ENCODE data around the gene WASHC2A. TPM values are rescaled to one million over a fixed set of nuclear protein-coding genes. Genes with fewer than 3 reads are reported as not detected.
A peak's percentile ranks its signal among the peaks of the same experiment; 100 is the strongest.

The WASHC2A gene
- total and polyA plus RNA-seq, 2 of the 4 experiments (the other 2 are of a cell fraction) = 22.6 to 29.4 TPM

DNA sequence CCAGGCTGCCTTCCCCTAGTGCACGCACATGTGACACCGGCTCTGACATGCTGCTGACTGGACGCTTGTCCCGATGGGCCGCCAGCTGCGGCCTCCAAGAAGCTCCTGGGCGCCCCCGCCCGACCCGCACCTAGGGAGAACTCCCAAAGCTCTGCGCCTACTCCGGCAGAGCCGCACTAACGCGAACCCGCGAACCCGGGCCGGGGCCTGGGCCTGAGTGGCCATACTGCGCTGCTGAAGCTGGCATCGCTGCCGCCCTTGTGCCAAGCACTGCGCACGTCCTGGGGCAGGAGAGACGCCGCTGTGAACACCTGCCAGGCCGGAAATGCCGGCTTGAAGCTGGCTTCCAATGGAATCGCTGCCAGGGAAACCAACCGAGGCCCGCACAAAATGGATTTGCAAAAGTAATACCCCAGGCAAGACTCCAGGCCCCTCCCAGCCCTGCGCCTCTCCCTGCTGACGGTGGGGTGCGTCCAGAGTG, 85.1 kb downstream of the WASHC2A start:
- Histone ChIP-seq H3K4me3 (ENCODE audit: insufficient read depth, low read depth, low read length) (no peak overlapping the region), H4K20me1 (ENCODE audit: insufficient read depth, low read length) (no peaks in the 10 kb centered on the region), H3K9me1 (ENCODE audit: insufficient read depth, low read length) (no peaks in the 10 kb centered on the region), H4K5ac (ENCODE audit: low read depth, low read length) (no peak overlapping the region), H2BK5ac (ENCODE audit: low read depth, low read length, poor library complexity, severe bottlenecking) (no peak overlapping the region), H3K9me3 (ENCODE audit: control insufficient read depth, insufficient read depth, low read length) (no peaks in the 10 kb centered on the region; the same call in 1 of the 2 replicates), H3K56ac (ENCODE audit: extremely low read depth, insufficient read depth, low read length) (no peak overlapping the region), H3K14ac (replicated peaks; ENCODE audit: low read depth, low read length) (no peak overlapping the region), H3K79me1 (ENCODE audit: low read depth in 1 of 2, low read length in 2 of 2) (no peaks in the 10 kb centered on the region), H3K4me1 (ENCODE audit: control insufficient read depth, insufficient read depth, low read length) (no peaks in the 10 kb centered on the region), H2AK9ac (replicated peaks; ENCODE audit: low read depth, low read length, poor library complexity) (no peak overlapping the region), H3K27ac (ENCODE audit: insufficient read depth, low read length) (no peak overlapping the region), H3K18ac (ENCODE audit: low read depth, low read length) (no peak overlapping the region), H3K23ac (ENCODE audit: low read depth, low read length) (no peak overlapping the region), H2AFZ (replicated peaks; ENCODE audit: low read length, poor library complexity) (peak overlapping the region; percentile 56), H3K4ac (ENCODE audit: low read depth, low read length) (no peak overlapping the region), H2BK20ac (ENCODE audit: low read depth, low read length) (no peak overlapping the region), H2AK5ac (ENCODE audit: low read depth, low read length) (no peak overlapping the region), H3K9ac (ENCODE audit: low read depth, low read length) (no peak overlapping the region), H4K8ac (ENCODE audit: low read depth in 2 of 2, low read length in 2 of 2) (no peak overlapping the region), H3K27me3 (ENCODE audit: control insufficient read depth, insufficient read depth, low read length) (peaks cover 13% of the 10 kb centered on the region), H2BK15ac (ENCODE audit: low read depth, low read length) (no peak overlapping the region), H4K91ac (ENCODE audit: insufficient read depth, low read depth, low read length) (no peak overlapping the region), H3K36me3 (ENCODE audit: control insufficient read depth, insufficient read depth, low read length) (no peaks in the 10 kb centered on the region), H3K4me2 (ENCODE audit: low read depth, low read length) (peak overlapping the region; percentile 35; the same call in 1 of the 2 replicates), H2BK120ac (ENCODE audit: low read depth, low read length) (no peak overlapping the region)
- no TSS peak for BruUV-seq (replicated peaks)
- in situ Hi-C loops (cut with MboI; ENCODE audit: low sequenced_read_pairs) = no loop called here
- DNase-seq = no peak
- 4% methylated on average over 23 of the region's 34 CpGs; no CpG with 5 or more reads in 1 of the 2 experiments for WGBS, 2 experiments (ENCODE audit: extremely low coverage in 2 of 2, insufficient read length in 1 of 2)
- CTCF ChIA-PET = no interaction called here
- dilution Hi-C loops (cut with HindIII; ENCODE audit: low sequenced_read_pairs, unreplicated experiment) = no loop called here
- POLR2A ChIA-PET (ENCODE audit: unreplicated experiment) = no interaction called here
- intact Hi-C loops (cut with micrococcal nuclease) = no loop called here
- peak; percentile 21; the same call in 1 of the 2 replicates for ATAC-seq (ENCODE audit: low read depth)
- TF ChIP-seq MAZ (IDR thresholded peaks at IDR 0.05; ENCODE audit: borderline replicate concordance, low read depth, low read length) = no peak
- no peak for TF ChIP-seq RAD21 (IDR thresholded peaks at IDR 0.05; ENCODE audit: low read length)
- TF ChIP-seq, protein P1, sequence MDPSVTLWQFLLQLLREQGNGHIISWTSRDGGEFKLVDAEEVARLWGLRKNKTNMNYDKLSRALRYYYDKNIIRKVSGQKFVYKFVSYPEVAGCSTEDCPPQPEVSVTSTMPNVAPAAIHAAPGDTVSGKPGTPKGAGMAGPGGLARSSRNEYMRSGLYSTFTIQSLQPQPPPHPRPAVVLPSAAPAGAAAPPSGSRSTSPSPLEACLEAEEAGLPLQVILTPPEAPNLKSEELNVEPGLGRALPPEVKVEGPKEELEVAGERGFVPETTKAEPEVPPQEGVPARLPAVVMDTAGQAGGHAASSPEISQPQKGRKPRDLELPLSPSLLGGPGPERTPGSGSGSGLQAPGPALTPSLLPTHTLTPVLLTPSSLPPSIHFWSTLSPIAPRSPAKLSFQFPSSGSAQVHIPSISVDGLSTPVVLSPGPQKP (IDR thresholded peaks at IDR 0.05; ENCODE audit: borderline replicate concordance, low read depth, low read length) = no peak
- no peak for TF ChIP-seq POLR2A (IDR thresholded peaks at IDR 0.05; ENCODE audit: low read depth, low read length)
- TF ChIP-seq SMC3 (IDR thresholded peaks at IDR 0.05; ENCODE audit: low read depth, low read length) = no peak
- no peak for TF ChIP-seq FOS (IDR thresholded peaks at IDR 0.05; ENCODE audit: low read depth, low read length)
- TF ChIP-seq MXI1 (IDR thresholded peaks at IDR 0.05; ENCODE audit: borderline replicate concordance, low read depth, low read length) = no peak
- no peak for TF ChIP-seq RCOR1 (IDR thresholded peaks at IDR 0.05; ENCODE audit: insufficient replicate concordance, low read length)
- TF ChIP-seq CEBPB (IDR thresholded peaks at IDR 0.05; ENCODE audit: low read depth, low read length) = no peak
- no peak for TF ChIP-seq MAFK (IDR thresholded peaks at IDR 0.05; ENCODE audit: low read depth, low read length)
- TF ChIP-seq BHLHE40 (IDR thresholded peaks at IDR 0.05; ENCODE audit: low read depth, low read length) = no peak
- no peak for TF ChIP-seq CHD1 (IDR thresholded peaks at IDR 0.05; ENCODE audit: low read depth, low read length)
- TF ChIP-seq, protein P2, sequence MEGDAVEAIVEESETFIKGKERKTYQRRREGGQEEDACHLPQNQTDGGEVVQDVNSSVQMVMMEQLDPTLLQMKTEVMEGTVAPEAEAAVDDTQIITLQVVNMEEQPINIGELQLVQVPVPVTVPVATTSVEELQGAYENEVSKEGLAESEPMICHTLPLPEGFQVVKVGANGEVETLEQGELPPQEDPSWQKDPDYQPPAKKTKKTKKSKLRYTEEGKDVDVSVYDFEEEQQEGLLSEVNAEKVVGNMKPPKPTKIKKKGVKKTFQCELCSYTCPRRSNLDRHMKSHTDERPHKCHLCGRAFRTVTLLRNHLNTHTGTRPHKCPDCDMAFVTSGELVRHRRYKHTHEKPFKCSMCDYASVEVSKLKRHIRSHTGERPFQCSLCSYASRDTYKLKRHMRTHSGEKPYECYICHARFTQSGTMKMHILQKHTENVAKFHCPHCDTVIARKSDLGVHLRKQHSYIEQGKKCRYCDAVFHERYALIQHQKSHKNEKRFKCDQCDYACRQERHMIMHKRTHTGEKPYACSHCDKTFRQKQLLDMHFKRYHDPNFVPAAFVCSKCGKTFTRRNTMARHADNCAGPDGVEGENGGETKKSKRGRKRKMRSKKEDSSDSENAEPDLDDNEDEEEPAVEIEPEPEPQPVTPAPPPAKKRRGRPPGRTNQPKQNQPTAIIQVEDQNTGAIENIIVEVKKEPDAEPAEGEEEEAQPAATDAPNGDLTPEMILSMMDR (conservative IDR thresholded peaks at IDR 0.05; ENCODE audit: low read depth, low read length) = no peak
- no peak for TF ChIP-seq RFX5 (IDR thresholded peaks at IDR 0.05; ENCODE audit: low read depth, low read length)
- TF ChIP-seq, protein P3, sequence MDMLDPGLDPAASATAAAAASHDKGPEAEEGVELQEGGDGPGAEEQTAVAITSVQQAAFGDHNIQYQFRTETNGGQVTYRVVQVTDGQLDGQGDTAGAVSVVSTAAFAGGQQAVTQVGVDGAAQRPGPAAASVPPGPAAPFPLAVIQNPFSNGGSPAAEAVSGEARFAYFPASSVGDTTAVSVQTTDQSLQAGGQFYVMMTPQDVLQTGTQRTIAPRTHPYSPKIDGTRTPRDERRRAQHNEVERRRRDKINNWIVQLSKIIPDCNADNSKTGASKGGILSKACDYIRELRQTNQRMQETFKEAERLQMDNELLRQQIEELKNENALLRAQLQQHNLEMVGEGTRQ (IDR thresholded peaks at IDR 0.05; ENCODE audit: low read depth, low read length) = no peak
- no peak for TF ChIP-seq NFE2L2 (IDR thresholded peaks at IDR 0.05; ENCODE audit: low read depth, low read length)
